SJSA1 (cell line): ENCODE results near the gene MRPS12. TPM values are rescaled to one million over a fixed set of nuclear protein-coding genes. Genes with fewer than 3 reads are reported as not detected.

Experiments
- DNase-seq, 2 experiments: peaks; one replicate each; pipeline ENCODE4 v3.0.0-alpha.2; 2015 to 2020; ENCODE audit warnings: low spot score in 2 of 2, low read depth in 1 of 2
- H3K27ac ChIP-seq: fragments of 250-450 bp; sonication (Bioruptor Pico); 2 replicates; pipeline ENCODE4 v1.5.1; 2020; ENCODE audit warnings: mild to moderate bottlenecking, moderate library complexity
- H3K27me3 ChIP-seq: fragments of 250-450 bp; sonication (Bioruptor Pico); replicated peaks from 2 replicates; pipeline ENCODE4 v1.5.1; 2020; ENCODE audit warnings: mild to moderate bottlenecking, moderate library complexity
- H3K36me3 ChIP-seq: fragments of 250-450 bp; sonication (Bioruptor Pico); 2 replicates; pipeline ENCODE4 v1.5.1; 2020; ENCODE audit warnings: mild to moderate bottlenecking
- H3K4me1 ChIP-seq: fragments of 250-450 bp; sonication (Bioruptor Pico); replicated peaks from 2 replicates; pipeline ENCODE4 v1.6.1; 2021; ENCODE audit warnings: mild to moderate bottlenecking
- H3K4me3 ChIP-seq: fragments of 250-450 bp; sonication (Bioruptor Pico); 2 replicates; pipeline ENCODE4 v1.5.1; 2020; ENCODE audit warnings: mild to moderate bottlenecking
- H3K9me3 ChIP-seq: fragments of 250-450 bp; sonication (Bioruptor Pico); replicated peaks from 2 replicates; pipeline ENCODE4 v1.5.1; 2020; ENCODE audit warnings: mild to moderate bottlenecking
- total RNA-seq: library from RNA; depleted of rRNA; stranded (reverse); fragments of >200 nt; shearing (Covaris generic); gene quantifications from 2 replicates; pipeline ENCODE4 v1.2.3, GENCODE V29; 2014; rRNA removed

The MRPS12 gene
- total RNA-seq, 1 experiment from 2014 or later: 60.6 TPM

- Histone ChIP-seq H3K27me3 (no peaks in the 10 kb centered on the region), H3K27ac (no peak overlapping the region), H3K4me3 (no peak overlapping the region), H3K36me3 (no peaks in the 10 kb centered on the region), H3K4me1 (no peaks in the 10 kb centered on the region; the same call in 1 of the 2 replicates), H3K9me3 (no peaks in the 10 kb centered on the region)
- no peak for DNase-seq
Observed at GRCh38 chr19:38979812-38980211, 49.1 kb downstream of the MRPS12 start.

DNA sequence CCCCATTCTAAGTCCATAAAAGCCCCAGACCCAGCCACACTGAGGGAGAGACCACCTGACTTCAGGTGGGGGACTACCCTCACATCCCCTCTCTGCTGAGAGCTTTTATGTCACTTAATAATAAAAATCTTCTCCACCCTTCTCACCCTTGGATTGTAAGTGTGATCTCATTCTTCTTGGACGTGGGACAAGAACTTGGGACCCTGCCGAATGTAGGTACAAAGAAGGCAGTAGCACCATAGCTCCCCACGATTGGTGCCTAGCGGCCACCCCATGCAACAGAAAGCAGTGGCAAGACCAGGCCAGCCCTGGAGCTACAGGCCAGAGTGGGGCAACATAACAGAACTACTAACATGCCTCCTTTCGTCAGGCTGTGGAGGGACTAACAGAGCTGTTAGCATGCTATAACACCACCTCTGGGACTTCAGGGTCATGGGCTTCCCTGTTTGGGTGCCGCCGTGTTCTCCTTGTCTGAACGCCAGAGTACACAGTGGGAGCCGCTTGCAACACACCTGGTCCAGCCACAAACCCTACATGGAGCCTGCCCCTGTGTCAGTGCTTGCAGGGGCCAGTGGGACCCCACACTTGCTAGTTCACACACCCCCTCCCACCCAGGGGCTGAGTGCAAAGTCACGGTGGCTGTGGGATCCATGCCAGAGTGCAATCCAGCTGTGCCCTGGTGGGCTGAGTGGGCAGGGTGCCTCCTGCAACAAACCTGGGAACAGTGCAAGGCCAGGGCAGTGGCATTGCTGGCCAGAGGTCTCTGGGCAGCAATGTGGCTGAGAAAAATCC, 50.0 kb downstream of the MRPS12 start:
- H3K9me3 ChIP-seq: no peaks in the 10 kb centered on the region
- no peaks in the 10 kb centered on the region for H3K27me3 ChIP-seq
- H3K4me3 ChIP-seq: no peak overlapping the region
- no peaks in the 10 kb centered on the region for H3K36me3 ChIP-seq
- no peaks in the 10 kb centered on the region; the same call in 1 of the 2 replicates for H3K4me1 ChIP-seq
- no peak overlapping the region for H3K27ac ChIP-seq
- no peak for DNase-seq

Other genes with a start within 250 kb of the MRPS12 start
- gene CAPN12, start 186.5 kb upstream of the MRPS12 start, total RNA-seq: not detected in 2 replicates
- gene LGALS7, start 157.4 kb upstream of the MRPS12 start, total RNA-seq: not detected in 2 replicates
- not detected in 2 replicates for gene LGALS7B, start 141.7 kb upstream of the MRPS12 start, total RNA-seq
- gene LGALS4, start 118.0 kb upstream of the MRPS12 start, total RNA-seq: not detected in 2 replicates
- gene ECH1, start 99.2 kb upstream of the MRPS12 start, total RNA-seq: 48.3 and 64.8 TPM in 2 replicates
- 266 and 343 TPM in 2 replicates for gene HNRNPL, start 81.0 kb upstream of the MRPS12 start, total RNA-seq
- gene RINL, start 52.7 kb upstream of the MRPS12 start, total RNA-seq: 0.84 TPM in 1 of 2 replicates, not detected in the other
- gene SIRT2, start 31.3 kb upstream of the MRPS12 start, total RNA-seq: 48.8 and 75.6 TPM in 2 replicates
- gene NFKBIB, start 31.0 kb upstream of the MRPS12 start, total RNA-seq: 19.3 and 29.8 TPM in 2 replicates
- not detected in 2 replicates for gene CCER2, start 18.8 kb upstream of the MRPS12 start, total RNA-seq
- 17.0 and 19.9 TPM in 2 replicates for gene SARS2, start 181 bp upstream of the MRPS12 start, total RNA-seq
- 3.9 and 21.0 TPM in 2 replicates for gene FBXO17, start 44.8 kb downstream of the MRPS12 start, total RNA-seq
- 1.5 TPM in 1 of 2 replicates, not detected in the other for gene FBXO27, start 101.6 kb downstream of the MRPS12 start, total RNA-seq
- not detected in 2 replicates for gene ACP7, start 153.4 kb downstream of the MRPS12 start, total RNA-seq
- 7.2 TPM in 2 replicates for gene PAK4, start 194.8 kb downstream of the MRPS12 start, total RNA-seq